HepG2 (cell line): Measurements from ENCODE around the gene UBR7. TPM values are rescaled to one million over a fixed set of nuclear protein-coding genes. Genes with fewer than 3 reads are reported as not detected.
A peak's percentile ranks its signal among the peaks of the same experiment; 100 is the strongest.

Source experiments
- AKAP8 ChIP-seq: sonication (generic); formaldehyde crosslinking; IDR thresholded peaks from 2 replicates; pipeline ENCODE4 v1.5.1; 2020; ENCODE audit warnings: mild to moderate bottlenecking, missing genetic modification reagents
- ETV6 ChIP-seq: sonication (generic); formaldehyde crosslinking; conservative IDR thresholded peaks from 2 replicates; pipeline ENCODE4 v1.4.0; 2020; ENCODE audit warnings: missing genetic modification reagents
- GLI4 ChIP-seq: sonication (generic); formaldehyde crosslinking; IDR thresholded peaks from 2 replicates; pipeline ENCODE4 v1.5.1; 2020; ENCODE audit warnings: missing genetic modification reagents, mild to moderate bottlenecking, moderate library complexity, borderline replicate concordance
- HNF4G ChIP-seq, 2 experiments: sonication (generic) in 1 of 2; formaldehyde crosslinking in 1 of 2; IDR thresholded peaks; 2 replicates each; pipeline versions ENCODE4 v1.4.0 to v1.6.1; 2011 to 2020; ENCODE audit warnings: borderline replicate concordance in 2 of 2, low read depth in 2 of 2, mild to moderate bottlenecking in 2 of 2, low read length in 1 of 2, missing genetic modification reagents in 1 of 2, moderate library complexity in 1 of 2
- KLF11 ChIP-seq: IDR thresholded peaks from 2 replicates; pipeline ENCODE4 v1.6.1; 2016; ENCODE audit warnings: missing compliant biosample characterization
- KLF6 ChIP-seq: IDR thresholded peaks from 2 replicates; pipeline ENCODE4 v1.8.0; 2016; ENCODE audit warnings: missing biosample characterization, missing genetic modification reagents
- MEIS2 ChIP-seq: sonication (generic); formaldehyde crosslinking; IDR thresholded peaks from 2 replicates; pipeline ENCODE4 v1.9.0; 2021; ENCODE audit warnings: mild to moderate bottlenecking, missing genetic modification reagents
- PHF20 ChIP-seq: sonication (generic); formaldehyde crosslinking; IDR thresholded peaks from 2 replicates; pipeline ENCODE4 v1.5.0; 2020; ENCODE audit warnings: mild to moderate bottlenecking, missing genetic modification reagents
- SNAPC2 ChIP-seq: sonication (generic); formaldehyde crosslinking; IDR thresholded peaks from 2 replicates; pipeline ENCODE4 v1.8.1; 2022; ENCODE audit warnings: mild to moderate bottlenecking, missing genetic modification reagents
- TP53 ChIP-seq: sonication (generic); formaldehyde crosslinking; conservative IDR thresholded peaks from 2 replicates; pipeline ENCODE4 v1.4.0; 2020; ENCODE audit warnings: missing genetic modification reagents
- YY1 ChIP-seq: IDR thresholded peaks from 2 replicates; pipeline ENCODE4 v1.6.1; 2011; ENCODE audit warnings: low read length, low read depth, moderate library complexity, mild to moderate bottlenecking; ENCODE audit not compliant: insufficient read depth, insufficient replicate concordance
- ZNF234 ChIP-seq: sonication (generic); formaldehyde crosslinking; conservative IDR thresholded peaks from 2 replicates; pipeline ENCODE4 v1.5.1; 2020; ENCODE audit warnings: mild to moderate bottlenecking, missing genetic modification reagents
- ZNF530 ChIP-seq: sonication (generic); formaldehyde crosslinking; IDR thresholded peaks from 2 replicates; pipeline ENCODE4 v1.5.0; 2020; ENCODE audit warnings: low read depth, mild to moderate bottlenecking, missing genetic modification reagents
- ZNF749 ChIP-seq: sonication (generic); formaldehyde crosslinking; IDR thresholded peaks from 2 replicates; pipeline ENCODE4 v1.8.0; 2022; ENCODE audit warnings: mild to moderate bottlenecking, missing genetic modification reagents, moderate library complexity, borderline replicate concordance
- ZNF780A ChIP-seq: sonication (generic); formaldehyde crosslinking; IDR thresholded peaks from 2 replicates; pipeline ENCODE4 v1.8.0; 2022; ENCODE audit warnings: mild to moderate bottlenecking, missing genetic modification reagents, moderate library complexity
- ZNF781 ChIP-seq: sonication (generic); formaldehyde crosslinking; IDR thresholded peaks from 2 replicates; pipeline ENCODE4 v1.5.1; 2020; ENCODE audit warnings: borderline replicate concordance, mild to moderate bottlenecking, missing genetic modification reagents; ENCODE audit errors: not compliant biosample characterization
- polyA plus RNA-seq, 8 experiments: library from polyadenylated mRNA; depleted of rRNA in 3 of 8; stranded (reverse) in 7 of 8; unstranded in 1 of 8; fragments of >200 nt; fragmentation: Illumina TruSeq in 4 of 8; extraction: Trizol in 4 of 8; gene quantifications; 2 replicates each; pipeline versions ENCODE4 v1.2.1 to v1.2.3, GENCODE V29; 2011 to 2016; ENCODE audit warnings: low read depth in 4 of 8, missing spikeins in 1 of 8, mixed read lengths in 1 of 8; ENCODE audit not compliant: insufficient read depth in 1 of 8
- total RNA-seq, 5 experiments: library from RNA; depleted of rRNA; stranded (reverse); fragments of >200 nt; fragmentation: Illumina TruSeq; extraction: Trizol; gene quantifications; 2 replicates each; pipeline ENCODE4 v1.2.3, GENCODE V29; 2016; ENCODE audit warnings: low read depth in 1 of 5
- TF ChIP-seq, protein P1 (sequence below): sonication (generic); formaldehyde crosslinking; IDR thresholded peaks from 2 replicates; pipeline ENCODE4 v1.4.0; 2020; ENCODE audit warnings: missing genetic modification reagents
- TF ChIP-seq, protein P2 (sequence below): sonication (generic); formaldehyde crosslinking; IDR thresholded peaks from 2 replicates; pipeline ENCODE4 v1.9.0; 2021; ENCODE audit warnings: missing genetic modification reagents, borderline replicate concordance
- TF ChIP-seq, protein P3 (sequence below): sonication (generic); formaldehyde crosslinking; IDR thresholded peaks from 2 replicates; pipeline ENCODE4 v1.5.0; 2020; ENCODE audit warnings: mild to moderate bottlenecking, missing genetic modification reagents
- TF ChIP-seq, protein P4 (sequence below): sonication (generic); formaldehyde crosslinking; IDR thresholded peaks from 2 replicates; pipeline ENCODE4 v1.4.0; 2020; ENCODE audit warnings: missing genetic modification reagents; ENCODE audit errors: not compliant biosample characterization
- TF ChIP-seq, protein P5 (sequence below): sonication (generic); formaldehyde crosslinking; IDR thresholded peaks from 2 replicates; pipeline ENCODE4 v1.4.0; 2020; ENCODE audit warnings: missing genetic modification reagents, low read depth, mild to moderate bottlenecking, borderline replicate concordance

The UBR7 gene
- total and polyA plus RNA-seq, 2 of the 13 experiments (the other 11 are each of a cell fraction or from before 2014, with no cell fraction given) = 11.0 to 19.7 TPM

DNA sequence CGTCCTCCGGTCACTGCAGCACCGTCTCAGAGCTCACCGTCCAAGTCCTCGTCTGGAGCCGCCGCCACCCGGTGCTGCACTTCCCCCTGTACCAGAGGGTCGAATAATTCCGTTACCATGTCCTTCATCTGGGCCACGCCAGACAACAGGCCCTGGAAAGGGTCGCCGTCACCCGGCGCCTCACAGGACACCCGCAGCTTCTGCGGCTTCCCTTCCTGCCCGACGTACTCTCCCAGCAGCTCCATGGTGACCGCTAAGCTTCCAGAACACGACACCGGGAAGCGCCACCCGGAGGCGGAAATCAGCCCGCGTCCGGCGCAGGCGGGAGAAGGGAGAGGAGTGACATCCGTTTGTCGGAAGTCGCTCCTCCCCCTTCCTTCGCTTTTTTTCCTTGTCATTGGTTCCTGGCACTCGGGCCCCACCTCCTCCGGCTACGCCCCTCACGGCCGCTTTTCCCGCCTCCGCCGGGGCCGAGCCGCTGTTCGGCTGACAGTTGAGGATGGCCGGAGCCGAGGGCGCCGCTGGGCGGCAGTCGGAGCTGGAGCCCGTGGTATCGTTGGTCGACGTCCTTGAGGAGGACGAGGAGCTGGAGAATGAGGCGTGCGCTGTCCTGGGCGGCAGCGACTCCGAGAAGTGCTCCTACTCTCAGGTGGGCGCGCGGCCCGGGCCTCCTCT lies at the start of gene UBR7, which contains the start of gene GON7 (continued):
- TF ChIP-seq, protein P1, sequence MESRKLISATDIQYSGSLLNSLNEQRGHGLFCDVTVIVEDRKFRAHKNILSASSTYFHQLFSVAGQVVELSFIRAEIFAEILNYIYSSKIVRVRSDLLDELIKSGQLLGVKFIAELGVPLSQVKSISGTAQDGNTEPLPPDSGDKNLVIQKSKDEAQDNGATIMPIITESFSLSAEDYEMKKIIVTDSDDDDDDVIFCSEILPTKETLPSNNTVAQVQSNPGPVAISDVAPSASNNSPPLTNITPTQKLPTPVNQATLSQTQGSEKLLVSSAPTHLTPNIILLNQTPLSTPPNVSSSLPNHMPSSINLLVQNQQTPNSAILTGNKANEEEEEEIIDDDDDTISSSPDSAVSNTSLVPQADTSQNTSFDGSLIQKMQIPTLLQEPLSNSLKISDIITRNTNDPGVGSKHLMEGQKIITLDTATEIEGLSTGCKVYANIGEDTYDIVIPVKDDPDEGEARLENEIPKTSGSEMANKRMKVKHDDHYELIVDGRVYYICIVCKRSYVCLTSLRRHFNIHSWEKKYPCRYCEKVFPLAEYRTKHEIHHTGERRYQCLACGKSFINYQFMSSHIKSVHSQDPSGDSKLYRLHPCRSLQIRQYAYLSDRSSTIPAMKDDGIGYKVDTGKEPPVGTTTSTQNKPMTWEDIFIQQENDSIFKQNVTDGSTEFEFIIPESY = no peak
- TF ChIP-seq ZNF530 (no peak), KLF11 (peak; percentile 71; the same call in 1 of the 2 replicates), TP53 (CRISPR knock-in tag) (no peak), AKAP8 (no peak), ZNF780A (CRISPR knock-in tag) (no peak), GLI4 (peak; percentile 60; the same call in 1 of the 2 replicates), PHF20 (CRISPR knock-in tag) (peak; percentile 88), KLF6 (CRISPR knock-in tag) (peak; percentile 68; the same call in 1 of the 2 replicates), ZNF781 (CRISPR knock-in tag) (no peak), YY1 (peak; percentile 63), ETV6 (CRISPR knock-in tag) (peak; percentile 43; the same call in 1 of the 2 replicates), ZNF234 (CRISPR knock-in tag) (no peak), HNF4G (IDR thresholded peaks at IDR 0.05; ENCODE audit: borderline replicate concordance, low read depth, low read length) (no peak; the same call in 1 of the 2 replicates), HNF4G (CRISPR knock-in tag; IDR thresholded peaks at IDR 0.05; ENCODE audit: borderline replicate concordance, low read depth) (no peak), ZNF749 (CRISPR knock-in tag) (peak; percentile 67; the same call in 1 of the 2 replicates), MEIS2 (peak; percentile 71; the same call in 1 of the 2 replicates), SNAPC2 (CRISPR knock-in tag) (peak; percentile 76; the same call in 1 of the 2 replicates)
- TF ChIP-seq, protein P2, sequence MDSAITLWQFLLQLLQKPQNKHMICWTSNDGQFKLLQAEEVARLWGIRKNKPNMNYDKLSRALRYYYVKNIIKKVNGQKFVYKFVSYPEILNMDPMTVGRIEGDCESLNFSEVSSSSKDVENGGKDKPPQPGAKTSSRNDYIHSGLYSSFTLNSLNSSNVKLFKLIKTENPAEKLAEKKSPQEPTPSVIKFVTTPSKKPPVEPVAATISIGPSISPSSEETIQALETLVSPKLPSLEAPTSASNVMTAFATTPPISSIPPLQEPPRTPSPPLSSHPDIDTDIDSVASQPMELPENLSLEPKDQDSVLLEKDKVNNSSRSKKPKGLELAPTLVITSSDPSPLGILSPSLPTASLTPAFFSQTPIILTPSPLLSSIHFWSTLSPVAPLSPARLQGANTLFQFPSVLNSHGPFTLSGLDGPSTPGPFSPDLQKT (CRISPR knock-in tag) = no peak
- TF ChIP-seq, protein P3, sequence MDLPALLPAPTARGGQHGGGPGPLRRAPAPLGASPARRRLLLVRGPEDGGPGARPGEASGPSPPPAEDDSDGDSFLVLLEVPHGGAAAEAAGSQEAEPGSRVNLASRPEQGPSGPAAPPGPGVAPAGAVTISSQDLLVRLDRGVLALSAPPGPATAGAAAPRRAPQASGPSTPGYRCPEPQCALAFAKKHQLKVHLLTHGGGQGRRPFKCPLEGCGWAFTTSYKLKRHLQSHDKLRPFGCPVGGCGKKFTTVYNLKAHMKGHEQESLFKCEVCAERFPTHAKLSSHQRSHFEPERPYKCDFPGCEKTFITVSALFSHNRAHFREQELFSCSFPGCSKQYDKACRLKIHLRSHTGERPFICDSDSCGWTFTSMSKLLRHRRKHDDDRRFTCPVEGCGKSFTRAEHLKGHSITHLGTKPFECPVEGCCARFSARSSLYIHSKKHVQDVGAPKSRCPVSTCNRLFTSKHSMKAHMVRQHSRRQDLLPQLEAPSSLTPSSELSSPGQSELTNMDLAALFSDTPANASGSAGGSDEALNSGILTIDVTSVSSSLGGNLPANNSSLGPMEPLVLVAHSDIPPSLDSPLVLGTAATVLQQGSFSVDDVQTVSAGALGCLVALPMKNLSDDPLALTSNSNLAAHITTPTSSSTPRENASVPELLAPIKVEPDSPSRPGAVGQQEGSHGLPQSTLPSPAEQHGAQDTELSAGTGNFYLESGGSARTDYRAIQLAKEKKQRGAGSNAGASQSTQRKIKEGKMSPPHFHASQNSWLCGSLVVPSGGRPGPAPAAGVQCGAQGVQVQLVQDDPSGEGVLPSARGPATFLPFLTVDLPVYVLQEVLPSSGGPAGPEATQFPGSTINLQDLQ (CRISPR knock-in tag) = no peak
- TF ChIP-seq, protein P4, sequence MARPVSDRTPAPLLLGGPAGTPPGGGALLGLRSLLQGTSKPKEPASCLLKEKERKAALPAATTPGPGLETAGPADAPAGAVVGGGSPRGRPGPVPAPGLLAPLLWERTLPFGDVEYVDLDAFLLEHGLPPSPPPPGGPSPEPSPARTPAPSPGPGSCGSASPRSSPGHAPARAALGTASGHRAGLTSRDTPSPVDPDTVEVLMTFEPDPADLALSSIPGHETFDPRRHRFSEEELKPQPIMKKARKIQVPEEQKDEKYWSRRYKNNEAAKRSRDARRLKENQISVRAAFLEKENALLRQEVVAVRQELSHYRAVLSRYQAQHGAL (CRISPR knock-in tag) = no peak
- TF ChIP-seq, protein P5, sequence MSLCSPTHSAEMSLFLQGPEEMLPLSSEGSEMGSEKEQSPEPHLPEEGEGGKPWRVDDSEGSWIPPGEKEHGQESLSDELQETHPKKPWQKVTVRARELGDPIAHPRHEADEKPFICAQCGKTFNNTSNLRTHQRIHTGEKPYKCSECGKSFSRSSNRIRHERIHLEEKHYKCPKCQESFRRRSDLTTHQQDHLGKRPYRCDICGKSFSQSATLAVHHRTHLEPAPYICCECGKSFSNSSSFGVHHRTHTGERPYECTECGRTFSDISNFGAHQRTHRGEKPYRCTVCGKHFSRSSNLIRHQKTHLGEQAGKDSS (CRISPR knock-in tag) = peak; percentile 82; the same call in 1 of the 2 replicates
